B cell (primary cell): ENCODE data around the gene NHEJ1. TPM values are rescaled to one million over a fixed set of nuclear protein-coding genes. Genes with fewer than 3 reads are reported as not detected.

ENCODE experiments used
- ATAC-seq: fragments of 200-7000 bp; cut with Tn5 transposase; one replicate; pipeline ENCODE4 v1.10.0; 2021; ENCODE audit warnings: low read depth, mild to moderate bottlenecking, moderate number of reproducible peaks, moderate library complexity
- CTCF ChIA-PET: fragments of 350-600 bp; sonication (Branson Sonifier 250); formaldehyde crosslinking; loops from one replicate; lab custom pipeline; 2021; ENCODE audit warnings: antibody characterized with exemption, inconsistent platforms; lab: Charles Lee
- POLR2A ChIA-PET: fragments of 350-600 bp; sonication (Branson Sonifier 250); formaldehyde crosslinking; loops from one replicate; lab custom pipeline; 2021; ENCODE audit warnings: antibody characterized with exemption; lab: Charles Lee
- DNase-seq: peaks from one replicate; pipeline ENCODE4 v3.0.0; 2013
- H2AFZ ChIP-seq: 2 replicates; pipeline ENCODE4 v1.6.1; 2012; ENCODE audit warnings: mild to moderate bottlenecking, low read depth, low read length; ENCODE audit not compliant: insufficient read depth, poor library complexity, severe bottlenecking
- H3K27ac ChIP-seq, 2 donors: 1 replicate in 1 of 2; 2 replicates in 1 of 2; pipeline ENCODE4 v1.5.1; 2012 to 2013; ENCODE audit warnings: low read length in 2 of 2, mild to moderate bottlenecking in 2 of 2, moderate library complexity in 1 of 2
- H3K27me3 ChIP-seq, 4 experiments: fragments of 200-600 bp in 1 of 4; sonication (generic) in 1 of 4; replicated peaks in 1 of 4; 1 replicate in 2 of 4; 2 replicates in 2 of 4; pipeline versions ENCODE4 v1.6.1 to v1.7.0; 2013 to 2016; ENCODE audit warnings: low read length in 3 of 4, mild to moderate bottlenecking in 2 of 4, mixed read lengths in 1 of 4, moderate library complexity in 1 of 4; ENCODE audit not compliant: insufficient read depth in 4 of 4, control insufficient read depth in 3 of 4; ENCODE audit errors: control extremely low read depth in 1 of 4
- H3K36me3 ChIP-seq, 2 experiments: replicated peaks in 1 of 2; 1 replicate in 1 of 2; 2 replicates in 1 of 2; pipeline versions ENCODE4 v1.6.1 to v1.7.1; 2013; ENCODE audit warnings: low read length in 1 of 2; ENCODE audit not compliant: insufficient read depth in 2 of 2, control insufficient read depth in 1 of 2; ENCODE audit errors: control extremely low read depth in 1 of 2, extremely low read depth in 1 of 2
- H3K4me1 ChIP-seq, 2 donors: fragments of 200-600 bp in 1 of 2; sonication (generic) in 1 of 2; 1 replicate in 1 of 2; 2 replicates in 1 of 2; pipeline versions ENCODE4 v1.5.1 to v1.6.1; 2013 to 2017; ENCODE audit warnings: low read length in 2 of 2; ENCODE audit not compliant: control insufficient read depth in 2 of 2, insufficient read depth in 2 of 2
- H3K4me2 ChIP-seq: replicated peaks from 2 replicates; pipeline ENCODE3; 2012; ENCODE audit warnings: mild to moderate bottlenecking, low read depth, low read length; ENCODE audit not compliant: poor library complexity, severe bottlenecking
- H3K4me3 ChIP-seq, 5 experiments: fragments of 200-600 bp in 1 of 5; sonication (generic) in 1 of 5; 1 replicate in 3 of 5; 2 replicates in 2 of 5; pipeline versions ENCODE4 v1.5.1 to v1.7.0; 2011 to 2016; ENCODE audit warnings: low read length in 4 of 5, mild to moderate bottlenecking in 4 of 5, low read depth in 2 of 5, control low read depth in 1 of 5, moderate library complexity in 1 of 5; ENCODE audit not compliant: insufficient read depth in 1 of 5; ENCODE audit errors: control extremely low read depth in 1 of 5, extremely low read depth in 1 of 5
- H3K79me2 ChIP-seq: fragments of 200-600 bp; sonication (generic); one replicate; pipeline ENCODE4 v1.6.0; 2016; ENCODE audit warnings: low read length; ENCODE audit not compliant: control insufficient read depth, insufficient read depth
- H3K9ac ChIP-seq: fragments of 200-600 bp; sonication (generic); 2 replicates; pipeline ENCODE4 v1.6.1; 2017; ENCODE audit warnings: mild to moderate bottlenecking, low read length, moderate library complexity
- H3K9me3 ChIP-seq, 3 donors: one replicate each; pipeline versions ENCODE4 v1.6.1 to v1.7.1; 2013; ENCODE audit warnings: low read length in 2 of 3; ENCODE audit not compliant: control insufficient read depth in 2 of 3, insufficient read depth in 1 of 3; ENCODE audit errors: control extremely low read depth in 1 of 3
- H4K20me1 ChIP-seq: 2 replicates; pipeline ENCODE4 v1.6.0; 2012; ENCODE audit warnings: mild to moderate bottlenecking, low read length; ENCODE audit not compliant: insufficient read depth, control insufficient read depth, poor library complexity, severe bottlenecking
- H3K27ac Mint-ChIP-seq: one replicate; pipeline ENCODE4 v1.8.0; 2021; ENCODE audit warnings: mixed read lengths
- H3K27me3 Mint-ChIP-seq: one replicate; pipeline ENCODE4 v1.8.0; 2021; ENCODE audit warnings: mixed read lengths
- H3K4me1 Mint-ChIP-seq: one replicate; pipeline ENCODE4 v1.8.0; 2021; ENCODE audit warnings: mixed read lengths
- H3K4me3 Mint-ChIP-seq: one replicate; pipeline ENCODE4 v1.8.0; 2021; ENCODE audit warnings: mixed read lengths
- H3K9me3 Mint-ChIP-seq: one replicate; pipeline ENCODE4 v1.8.0; 2022; ENCODE audit warnings: mixed read lengths; ENCODE audit not compliant: insufficient read depth
- CTCF ChIP-seq: fragments of 200-600 bp; IDR thresholded peaks from one replicate; pipeline ENCODE4 v1.8.0; 2022; ENCODE audit warnings: antibody characterized with exemption, mild to moderate bottlenecking
- EZH2 ChIP-seq: IDR thresholded peaks from 2 replicates; pipeline ENCODE4 v1.6.1; 2012; ENCODE audit warnings: borderline replicate concordance, low read depth, mild to moderate bottlenecking, moderate library complexity, low read length; ENCODE audit not compliant: insufficient read depth, poor library complexity, severe bottlenecking
- WGBS: methylation state at CpG from one replicate; pipeline ENCODE4 v1.1.5; 2013; ENCODE audit warnings: missing lambda C conversion rate; ENCODE audit not compliant: insufficient coverage; 5-methylcytosine and 5-hydroxymethylcytosine counted together
- intact Hi-C: fragments of 100-400 bp; cut with micrococcal nuclease; formaldehyde crosslinking; loops from one replicate; pipeline ENCODE4 v1.10.0; 2022
- polyA plus RNA-seq: library from polyadenylated mRNA; depleted of rRNA; stranded (reverse); fragments of >200 nt; gene quantifications from 2 replicates; pipeline ENCODE4 v1.2.3, GENCODE V29; 2012
- total RNA-seq, 2 donors: library from RNA; stranded (reverse); fragments of 120-200 nt in 1 of 2; gene quantifications; 1 replicate in 1 of 2; 2 replicates in 1 of 2; pipeline versions ENCODE4 v1.2.3 to v1.2.4, GENCODE V29; 2013 to 2022

Gene NHEJ1
- total and polyA plus RNA-seq, 2 donors (not counting 1 experiment from before 2014, with no cell fraction given): 14.9 to 25.0 TPM

GRCh38 chr2:219120082-219120481 is 40.5 kb downstream of the NHEJ1 start:
- TF ChIP-seq EZH2 (no peak), CTCF (no peak)
- Mint-ChIP-seq H3K9me3 (no peaks in the 10 kb centered on the region), H3K4me1 (peaks cover 2% of the 10 kb centered on the region), H3K4me3 (no peak overlapping the region), H3K27ac (no peak overlapping the region), H3K27me3 (no peaks in the 10 kb centered on the region)
- H3K27me3 ChIP-seq: no peaks in the 10 kb centered on the region
- ATAC-seq (no peak), DNase-seq (no peak)
- H3K27ac ChIP-seq: no peak overlapping the region
- no peak overlapping the region for H3K9ac ChIP-seq
- H2AFZ ChIP-seq: no peak overlapping the region
- no peaks in the 10 kb centered on the region for H3K4me1 ChIP-seq
- H3K36me3 ChIP-seq: peaks cover 3 to 19% of the 10 kb centered on the region in 2 experiments
- H3K9me3 ChIP-seq: no peaks in the 10 kb centered on the region
- no peak overlapping the region for H3K4me3 ChIP-seq
- no peak overlapping the region for H3K4me2 ChIP-seq
- intact Hi-C loops: no loop called here
- peaks cover 61% of the 10 kb centered on the region for H4K20me1 ChIP-seq
- peaks cover 17% of the 10 kb centered on the region for H3K79me2 ChIP-seq
- POLR2A ChIA-PET: no interaction called here
- CTCF ChIA-PET: interaction anchor here (0.6 to 5.0 kb wide), 28 partner anchors 9 to 270 kb away, joined by 3 to 75 read pairs (median 4); no protein-coding TSS in a partner anchor

DNA sequence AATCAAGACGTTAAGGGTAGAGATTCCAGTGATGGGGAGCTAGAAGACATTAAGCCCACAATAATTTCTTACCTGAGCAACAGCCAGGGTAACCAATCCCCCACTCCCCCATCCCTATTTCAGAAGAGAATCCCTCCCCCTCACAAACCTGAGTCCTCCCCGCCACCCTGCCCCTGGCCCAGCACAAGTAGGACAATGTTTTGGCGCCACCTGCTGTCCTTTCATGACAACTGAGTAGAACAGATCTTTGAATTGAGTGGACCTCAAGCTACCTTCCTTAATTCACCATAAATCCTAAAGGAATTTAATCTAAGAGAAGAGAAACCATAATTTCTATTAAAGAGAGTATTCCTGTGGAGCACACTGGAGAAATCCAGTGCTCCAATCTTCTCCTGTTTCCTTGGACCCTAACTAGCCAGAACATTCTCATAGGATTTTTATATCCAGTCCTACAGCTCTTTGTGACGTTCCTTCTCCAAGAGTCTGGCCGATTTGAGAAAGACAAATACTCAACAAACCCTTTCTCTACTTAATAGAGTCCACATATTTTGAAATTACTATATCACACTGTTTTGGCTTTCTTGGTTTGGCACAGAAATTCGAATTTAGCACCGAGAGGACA is 41.1 kb downstream of the NHEJ1 start:
- Histone ChIP-seq H2AFZ (no peak overlapping the region), H3K4me1 (no peaks in the 10 kb centered on the region), H3K27me3 (no peaks in the 10 kb centered on the region), H3K4me3 (no peak overlapping the region), H3K27ac (no peak overlapping the region), H3K4me2 (no peak overlapping the region), H3K36me3 (peaks cover 3 to 17% of the 10 kb centered on the region in 2 experiments), H3K9me3 (no peaks in the 10 kb centered on the region), H4K20me1 (peaks cover 65% of the 10 kb centered on the region), H3K79me2 (peaks cover 17% of the 10 kb centered on the region), H3K9ac (no peak overlapping the region)
- Mint-ChIP-seq H3K9me3 (no peaks in the 10 kb centered on the region), H3K27me3 (no peaks in the 10 kb centered on the region), H3K4me1 (peaks cover 2% of the 10 kb centered on the region), H3K4me3 (no peak overlapping the region), H3K27ac (no peak overlapping the region)
- TF ChIP-seq CTCF (peak; percentile 74), EZH2 (no peak)
- ATAC-seq (no peak), DNase-seq (peak; percentile 61)
- ChIA-PET CTCF (interaction anchor here (0.6 to 5.0 kb wide), 31 partner anchors 8 to 269 kb away, joined by 3 to 75 read pairs (median 4); no protein-coding TSS in a partner anchor), POLR2A (no interaction called here)
- intact Hi-C loops: loop anchor here (1.0 kb wide), 3 partner anchors 61 to 266 kb away; no protein-coding TSS in a partner anchor
- WGBS: no CpG with 5 or more reads among the region's 7 CpGs
